ENCODE data around the gene OR6V1.

- TF ChIP-seq YY1 (IDR thresholded peaks at IDR 0.05; ENCODE audit: insufficient read depth, insufficient read length): no peak
- no peak for TF ChIP-seq SUZ12 (IDR thresholded peaks at IDR 0.05; ENCODE audit: extremely low read depth, insufficient read depth, insufficient read length)
Observed at GRCh38 chr7:143046426-143046851, 5.7 kb upstream of the OR6V1 start.

Data from NT2/D1 (cell line).